Hepatocyte (in vitro differentiated cells): ENCODE data around the gene MARCHF3.

Experiments
- CTCF ChIP-seq: fragments of 200-600 bp; sonication (generic); IDR thresholded peaks from 2 replicates; pipeline ENCODE4 v1.5.1; 2016; ENCODE audit warnings: antibody characterized with exemption, mild to moderate bottlenecking; ENCODE audit not compliant: poor library complexity
- EZH2 ChIP-seq: fragments of 200-600 bp; sonication (generic); IDR thresholded peaks from 2 replicates; pipeline ENCODE4 v1.6.1; 2016; ENCODE audit warnings: antibody characterized with exemption, mild to moderate bottlenecking, borderline replicate concordance
- EZH2phosphoT487 ChIP-seq: fragments of 200-600 bp; sonication (generic); IDR thresholded peaks from one replicate; pipeline ENCODE4 v1.6.1; 2018; ENCODE audit warnings: antibody characterized with exemption, mild to moderate bottlenecking, low read depth, moderate library complexity; ENCODE audit not compliant: unreplicated experiment, severe bottlenecking

- no peak for TF ChIP-seq CTCF
- TF ChIP-seq EZH2: no peak
- no peak for TF ChIP-seq EZH2phosphoT487
Observed at GRCh38 chr5:126953640-126954039, 76.7 kb downstream of the MARCHF3 start.
